Measurements from ENCODE around the gene RRP12.
"Not testable (repeated sequence)": the region's sequence is repeated elsewhere in the genome, so short reads cannot be mapped to it uniquely, and the experiment has no call there.

RRP12 gene

GRCh38 chr10:97408496-97408992 lies 7.4 kb upstream of the RRP12 start:
- no peaks in the 10 kb centered on the region for H3K9me3 ChIP-seq (ENCODE audit: control insufficient read depth in 2 of 2, low read length in 2 of 2)

GRCh38 chr10:97407952-97408248 lies 6.8 kb upstream of the RRP12 start:
- Histone ChIP-seq H3K27me3 (ENCODE audit: control insufficient read depth in 2 of 2, insufficient read depth in 2 of 2, low read length in 2 of 2) (no peaks in the 10 kb centered on the region), H3K4me3 (ENCODE audit: low read length in 2 of 2) (no peak overlapping the region), H3K9ac (ENCODE audit: low read depth in 1 of 2, low read length in 2 of 2) (no peak overlapping the region), H3K4me1 (ENCODE audit: control insufficient read depth in 2 of 2, insufficient read depth in 2 of 2, low read length in 2 of 2) (peaks cover 2 to 3% of the 10 kb centered on the region in 2 donors), H3K9me3 (ENCODE audit: control insufficient read depth in 2 of 2, low read length in 2 of 2) (no peaks in the 10 kb centered on the region), H3K27ac (ENCODE audit: low read depth in 2 of 2, low read length in 2 of 2) (peak overlapping the region in 1 of 2 donors; percentile 0), H3K36me3 (ENCODE audit: control insufficient read depth in 2 of 2, insufficient read depth in 2 of 2, low read length in 2 of 2) (no peaks in the 10 kb centered on the region)

More at GRCh38 chr10:97408496-97408992, 7.4 kb upstream of the RRP12 start:
- Histone ChIP-seq H3K9ac (ENCODE audit: low read depth in 1 of 2, low read length in 2 of 2) (no peak overlapping the region), H3K27me3 (ENCODE audit: control insufficient read depth in 2 of 2, insufficient read depth in 2 of 2, low read length in 2 of 2) (no peaks in the 10 kb centered on the region), H3K27ac (ENCODE audit: low read depth in 2 of 2, low read length in 2 of 2) (peak overlapping the region; percentile 1 to 30), H3K4me3 (ENCODE audit: low read length in 2 of 2) (no peak overlapping the region), H3K4me1 (ENCODE audit: control insufficient read depth in 2 of 2, insufficient read depth in 2 of 2, low read length in 2 of 2) (peaks cover 2 to 3% of the 10 kb centered on the region in 2 donors), H3K36me3 (ENCODE audit: control insufficient read depth in 2 of 2, insufficient read depth in 2 of 2, low read length in 2 of 2) (no peaks in the 10 kb centered on the region)

DNA sequence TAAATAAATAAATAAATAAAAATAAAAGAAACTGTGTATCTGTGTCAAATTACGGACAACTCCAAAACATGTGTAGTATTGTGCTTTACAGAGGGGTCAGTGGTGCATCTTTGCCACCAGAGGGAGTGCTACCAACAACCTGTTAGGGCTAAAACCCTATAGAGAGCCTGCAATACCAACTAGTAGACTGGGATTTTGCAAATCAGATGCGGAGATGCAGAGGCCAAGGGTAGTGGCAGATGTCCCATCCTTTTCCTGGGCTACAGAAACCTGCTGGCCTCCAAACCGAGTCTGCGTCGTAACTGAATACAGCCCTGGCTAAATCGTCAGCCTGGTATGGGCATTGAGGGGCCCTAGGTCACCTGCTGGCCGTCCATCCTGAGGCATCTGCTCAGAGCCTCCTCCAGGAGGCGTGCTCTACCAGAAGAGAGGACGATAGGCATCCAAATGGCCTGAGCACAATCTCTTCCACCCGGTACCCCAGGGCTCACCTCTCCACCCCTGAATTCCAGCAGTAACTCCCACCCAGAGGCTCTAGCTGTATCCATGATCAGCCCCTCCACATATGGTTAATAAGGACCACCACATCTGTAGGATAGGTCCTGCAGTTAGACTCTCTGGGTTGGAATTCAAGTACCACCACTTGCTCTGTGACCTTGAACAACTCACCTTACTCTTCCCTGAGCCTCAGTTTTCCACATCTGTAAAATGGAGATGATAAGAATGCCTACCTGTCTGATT lies 6.2 kb upstream of the RRP12 start:
- Histone ChIP-seq H3K9me3 (ENCODE audit: control insufficient read depth in 2 of 2, low read length in 2 of 2) (no peaks in the 10 kb centered on the region), H3K27me3 (ENCODE audit: control insufficient read depth in 2 of 2, insufficient read depth in 2 of 2, low read length in 2 of 2) (no peaks in the 10 kb centered on the region), H3K4me1 (ENCODE audit: control insufficient read depth in 2 of 2, insufficient read depth in 2 of 2, low read length in 2 of 2) (peaks cover 2 to 3% of the 10 kb centered on the region in 2 donors), H3K4me3 (ENCODE audit: low read length in 2 of 2) (peak overlapping the region; percentile 28 to 57), H3K9ac (ENCODE audit: low read depth in 1 of 2, low read length in 2 of 2) (peak overlapping the region in 1 of 2 donors; percentile 0), H3K36me3 (ENCODE audit: control insufficient read depth in 2 of 2, insufficient read depth in 2 of 2, low read length in 2 of 2) (no peaks in the 10 kb centered on the region), H3K27ac (ENCODE audit: low read depth in 2 of 2, low read length in 2 of 2) (peak overlapping the region in 1 of 2 donors; percentile 0)

- not testable (repeated sequence) for H3K4me1 ChIP-seq (ENCODE audit: control insufficient read depth in 2 of 2, insufficient read depth in 2 of 2, low read length in 2 of 2); H3K9ac ChIP-seq (ENCODE audit: low read depth in 1 of 2, low read length in 2 of 2); H3K27ac ChIP-seq (ENCODE audit: low read depth in 2 of 2, low read length in 2 of 2)
Observed at GRCh38 chr10:97406483-97406882, 5.3 kb upstream of the RRP12 start.

GRCh38 chr10:97406064-97406463 lies 4.9 kb upstream of the RRP12 start:
- no peak overlapping the region for H3K27ac ChIP-seq (ENCODE audit: low read depth in 2 of 2, low read length in 2 of 2)

More at GRCh38 chr10:97406483-97406882, 5.3 kb upstream of the RRP12 start:
- not testable (repeated sequence) for H3K36me3 ChIP-seq (ENCODE audit: control insufficient read depth in 2 of 2, insufficient read depth in 2 of 2, low read length in 2 of 2); H3K9me3 ChIP-seq (ENCODE audit: control insufficient read depth in 2 of 2, low read length in 2 of 2); H3K27me3 ChIP-seq (ENCODE audit: control insufficient read depth in 2 of 2, insufficient read depth in 2 of 2, low read length in 2 of 2); H3K4me3 ChIP-seq (ENCODE audit: low read length in 2 of 2)

DNA sequence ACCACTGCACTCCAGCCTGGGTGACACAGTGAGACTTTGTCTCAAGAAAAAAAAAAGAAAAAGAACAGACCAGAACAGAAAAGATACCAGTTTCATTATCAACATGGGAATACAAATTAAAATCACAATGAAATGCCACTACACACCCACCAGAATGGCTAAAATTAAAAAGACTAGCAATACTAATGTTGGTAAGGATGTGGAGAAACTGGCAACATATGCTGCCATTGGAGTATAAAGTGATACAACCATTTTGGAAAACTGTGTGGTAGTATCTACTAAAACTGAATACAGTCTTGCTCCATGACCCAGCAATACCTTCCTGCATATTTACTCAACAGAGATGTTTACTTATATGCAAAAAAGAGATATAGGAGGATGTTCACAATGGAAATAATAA lies 2.9 kb upstream of the RRP12 start:
- Histone ChIP-seq H3K9ac (ENCODE audit: low read depth in 1 of 2, low read length in 2 of 2) (no peak overlapping the region), H3K4me1 (ENCODE audit: control insufficient read depth in 2 of 2, insufficient read depth in 2 of 2, low read length in 2 of 2) (peaks cover 12% of the 10 kb centered on the region in 2 donors), H3K4me3 (ENCODE audit: low read length in 2 of 2) (no peak overlapping the region), H3K36me3 (ENCODE audit: control insufficient read depth in 2 of 2, insufficient read depth in 2 of 2, low read length in 2 of 2) (no peaks in the 10 kb centered on the region), H3K27me3 (ENCODE audit: control insufficient read depth in 2 of 2, insufficient read depth in 2 of 2, low read length in 2 of 2) (no peaks in the 10 kb centered on the region), H3K9me3 (ENCODE audit: control insufficient read depth in 2 of 2, low read length in 2 of 2) (no peaks in the 10 kb centered on the region), H3K27ac (ENCODE audit: low read depth in 2 of 2, low read length in 2 of 2) (no peak overlapping the region)

More at GRCh38 chr10:97406064-97406463, 4.9 kb upstream of the RRP12 start:
- no peak overlapping the region for H3K4me3 ChIP-seq (ENCODE audit: low read length in 2 of 2)
- no peak overlapping the region for H3K9ac ChIP-seq (ENCODE audit: low read depth in 1 of 2, low read length in 2 of 2)
- H3K9me3 ChIP-seq (ENCODE audit: control insufficient read depth in 2 of 2, low read length in 2 of 2) = no peaks in the 10 kb centered on the region
- H3K4me1 ChIP-seq (ENCODE audit: control insufficient read depth in 2 of 2, insufficient read depth in 2 of 2, low read length in 2 of 2) = peaks cover 2 to 3% of the 10 kb centered on the region in 2 donors
- H3K27me3 ChIP-seq (ENCODE audit: control insufficient read depth in 2 of 2, insufficient read depth in 2 of 2, low read length in 2 of 2) = no peaks in the 10 kb centered on the region
- H3K36me3 ChIP-seq (ENCODE audit: control insufficient read depth in 2 of 2, insufficient read depth in 2 of 2, low read length in 2 of 2) = no peaks in the 10 kb centered on the region

DNA sequence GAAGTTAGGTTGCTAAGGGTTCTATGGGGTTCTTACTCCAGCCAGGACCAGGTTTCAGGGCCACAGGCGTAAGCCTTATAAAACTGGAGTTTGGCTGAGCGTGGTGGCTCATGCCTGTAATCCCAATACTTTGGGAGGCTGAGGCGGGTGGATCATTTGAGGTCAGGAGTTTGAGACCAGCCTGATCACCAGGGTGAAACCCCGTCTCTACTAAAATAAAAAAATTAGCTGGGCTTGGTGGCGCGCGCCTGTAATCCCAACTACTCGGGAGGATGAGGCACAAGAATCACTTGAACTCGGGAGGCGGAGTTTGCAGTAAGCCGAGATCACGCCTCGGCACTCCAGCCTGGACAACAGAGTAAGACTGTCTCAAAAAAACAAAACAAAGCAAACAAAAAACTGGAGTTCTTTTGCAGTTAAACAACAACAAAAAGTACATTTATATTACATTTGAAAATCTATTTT lies 347 bp upstream of the RRP12 start:
- H3K9ac ChIP-seq (ENCODE audit: low read depth in 1 of 2, low read length in 2 of 2) = peak overlapping the region in 1 of 2 donors; percentile 73
- peaks cover 10% of the 10 kb centered on the region in 2 donors for H3K4me1 ChIP-seq (ENCODE audit: control insufficient read depth in 2 of 2, insufficient read depth in 2 of 2, low read length in 2 of 2)
- H3K36me3 ChIP-seq (ENCODE audit: control insufficient read depth in 2 of 2, insufficient read depth in 2 of 2, low read length in 2 of 2) = peaks cover 1 to 2% of the 10 kb centered on the region in 2 donors
- H3K9me3 ChIP-seq (ENCODE audit: control insufficient read depth in 2 of 2, low read length in 2 of 2) = no peaks in the 10 kb centered on the region
- no peaks in the 10 kb centered on the region for H3K27me3 ChIP-seq (ENCODE audit: control insufficient read depth in 2 of 2, insufficient read depth in 2 of 2, low read length in 2 of 2)
- peak overlapping the region; percentile 70 to 82 for H3K27ac ChIP-seq (ENCODE audit: low read depth in 2 of 2, low read length in 2 of 2)
- H3K4me3 ChIP-seq (ENCODE audit: low read length in 2 of 2) = peak overlapping the region; percentile 81 to 84

DNA sequence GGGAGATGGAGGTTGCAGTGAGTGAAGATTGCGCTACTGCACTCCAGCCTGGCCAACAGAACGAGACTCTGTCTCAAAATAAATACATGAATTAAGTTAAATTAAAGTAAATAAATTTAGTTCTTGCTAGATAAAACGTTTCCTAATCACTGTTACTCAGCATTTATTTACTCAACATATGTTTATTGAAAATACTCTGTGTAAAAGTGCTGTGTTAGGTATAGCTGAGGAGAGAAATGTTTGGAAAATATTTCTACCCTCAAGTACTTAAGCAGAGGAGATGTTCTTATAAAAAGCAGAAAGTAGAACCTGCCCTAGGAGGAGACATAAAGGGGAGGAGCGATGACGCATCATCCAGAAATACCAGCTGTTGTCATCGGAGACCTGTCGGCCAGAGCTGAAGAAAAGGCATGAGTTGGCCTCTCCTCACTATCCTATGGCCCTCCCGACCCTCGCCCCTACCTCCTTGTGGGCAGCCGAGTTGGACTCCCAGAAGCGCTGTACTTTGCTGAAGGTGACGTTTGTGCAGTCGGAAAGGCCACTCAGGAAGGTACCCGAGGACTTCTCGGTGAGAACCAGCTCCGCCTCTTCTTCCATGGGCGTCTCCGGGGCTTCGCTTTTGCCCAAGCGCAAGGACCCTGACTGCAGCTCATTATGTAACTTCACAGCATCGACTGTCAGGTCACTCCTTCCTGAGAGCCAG lies 1.1 kb downstream of the RRP12 start:
- H3K4me1 ChIP-seq (ENCODE audit: control insufficient read depth in 2 of 2, insufficient read depth in 2 of 2, low read length in 2 of 2) = peaks cover 10% of the 10 kb centered on the region in 2 donors
- peak overlapping the region; percentile 70 to 82 for H3K27ac ChIP-seq (ENCODE audit: low read depth in 2 of 2, low read length in 2 of 2)
- no peaks in the 10 kb centered on the region for H3K9me3 ChIP-seq (ENCODE audit: control insufficient read depth in 2 of 2, low read length in 2 of 2)
- no peaks in the 10 kb centered on the region for H3K27me3 ChIP-seq (ENCODE audit: control insufficient read depth in 2 of 2, insufficient read depth in 2 of 2, low read length in 2 of 2)
- peak overlapping the region; percentile 73 to 87 for H3K9ac ChIP-seq (ENCODE audit: low read depth in 1 of 2, low read length in 2 of 2)
- peak overlapping the region; percentile 81 to 84 for H3K4me3 ChIP-seq (ENCODE audit: low read length in 2 of 2)
- peaks cover 8 to 9% of the 10 kb centered on the region in 2 donors for H3K36me3 ChIP-seq (ENCODE audit: control insufficient read depth in 2 of 2, insufficient read depth in 2 of 2, low read length in 2 of 2)

GRCh38 chr10:97396056-97396455 lies 5.1 kb downstream of the RRP12 start:
- Histone ChIP-seq H3K4me1 (ENCODE audit: control insufficient read depth in 2 of 2, insufficient read depth in 2 of 2, low read length in 2 of 2) (peaks cover 10% of the 10 kb centered on the region in 2 donors), H3K27me3 (ENCODE audit: control insufficient read depth in 2 of 2, insufficient read depth in 2 of 2, low read length in 2 of 2) (no peaks in the 10 kb centered on the region), H3K36me3 (ENCODE audit: control insufficient read depth in 2 of 2, insufficient read depth in 2 of 2, low read length in 2 of 2) (peaks cover 14 to 17% of the 10 kb centered on the region in 2 donors), H3K4me3 (ENCODE audit: low read length in 2 of 2) (no peak overlapping the region), H3K9me3 (ENCODE audit: control insufficient read depth in 2 of 2, low read length in 2 of 2) (no peaks in the 10 kb centered on the region), H3K27ac (ENCODE audit: low read depth in 2 of 2, low read length in 2 of 2) (no peak overlapping the region), H3K9ac (ENCODE audit: low read depth in 1 of 2, low read length in 2 of 2) (no peak overlapping the region)

DNA sequence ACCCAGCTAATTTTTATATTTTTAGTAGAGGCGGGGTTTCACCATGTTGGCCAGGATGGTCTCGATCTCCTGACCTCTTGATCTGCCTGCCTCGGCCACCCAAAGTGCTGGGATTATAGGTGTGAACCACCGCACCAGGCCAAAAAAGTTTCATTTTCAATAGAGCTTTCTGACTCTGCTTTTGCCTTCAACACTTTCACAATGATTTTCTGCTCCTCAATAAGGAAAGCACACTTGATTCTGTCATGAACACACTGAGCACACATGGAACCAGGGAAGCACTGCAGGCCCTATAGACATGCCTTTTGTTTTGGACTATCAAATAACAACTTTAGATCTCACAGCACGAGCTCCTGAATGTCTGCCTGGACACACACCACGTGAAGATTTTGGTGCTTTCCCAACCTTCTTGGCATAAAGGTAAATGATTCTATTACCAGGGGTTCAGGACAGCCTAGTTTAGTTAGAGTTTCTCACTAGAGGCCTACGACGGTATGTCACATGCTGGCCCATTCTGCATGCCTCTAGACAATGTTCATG lies 8.0 kb downstream of the RRP12 start:
- Histone ChIP-seq H3K27ac (ENCODE audit: low read depth in 2 of 2, low read length in 2 of 2) (no peak overlapping the region), H3K27me3 (ENCODE audit: control insufficient read depth in 2 of 2, insufficient read depth in 2 of 2, low read length in 2 of 2) (no peaks in the 10 kb centered on the region), H3K4me3 (ENCODE audit: low read length in 2 of 2) (no peak overlapping the region), H3K9me3 (ENCODE audit: control insufficient read depth in 2 of 2, low read length in 2 of 2) (no peaks in the 10 kb centered on the region), H3K4me1 (ENCODE audit: control insufficient read depth in 2 of 2, insufficient read depth in 2 of 2, low read length in 2 of 2) (no peaks in the 10 kb centered on the region), H3K36me3 (ENCODE audit: control insufficient read depth in 2 of 2, insufficient read depth in 2 of 2, low read length in 2 of 2) (peaks cover 26 to 37% of the 10 kb centered on the region in 2 donors), H3K9ac (ENCODE audit: low read depth in 1 of 2, low read length in 2 of 2) (no peak overlapping the region)
